K562 (cell line): ENCODE measurements around the gene RYR3. TPM values are rescaled to one million over a fixed set of nuclear protein-coding genes. Genes with fewer than 3 reads are reported as not detected.

Experiments
- ATAC-seq: fragments of 200-7000 bp; cut with Tn5 transposase; 3 replicates; pipeline ENCODE4 v1.9.1; 2020; ENCODE audit warnings: moderate library complexity
- BruUV-seq: library from RNA; stranded (reverse); fragments of 400-500 nt; replicated peaks from 2 replicates; lab custom pipeline; 2021; lab: Mats Ljungman, UMichigan
- CTCF ChIA-PET: fragments of 300-600 bp; formaldehyde crosslinking; extraction: SDS; loops from one replicate; lab custom pipeline; 2021; ENCODE audit warnings: low intra/inter-chr PET ratio; lab: Yijun Ruan, JAX
- POLR2A ChIA-PET: fragments of 300-600, 350-650 bp; sonication (Branson Sonifier 250); formaldehyde crosslinking; extraction: SDS; loops from one replicate; lab custom pipeline; 2021; ENCODE audit warnings: antibody characterized with exemption, inconsistent platforms; lab: Yijun Ruan, JAX
- DNase-seq, 4 experiments: peaks; one replicate each; pipeline versions ENCODE4 v3.0.0 to v3.0.0-alpha.2; 2011 to 2018; ENCODE audit warnings: low spot score in 3 of 4, mixed read lengths in 3 of 4; ENCODE audit errors: extremely low read depth in 1 of 4
- FAIRE-seq: peaks from 2 replicates; lab custom pipeline; 2011; peaks lifted over from hg19 to GRCh38; lab: Jason Lieb, UNC
- H2AFZ ChIP-seq: 2 replicates; pipeline ENCODE4 v1.6.0; 2011; ENCODE audit warnings: low read depth, low read length, control low read depth, inconsistent platforms
- H3K27ac ChIP-seq: fragments of 200-600 bp; 3 replicates; pipeline ENCODE4 v1.8.0; 2011; ENCODE audit warnings: low read depth, mild to moderate bottlenecking, control low read depth, inconsistent platforms, low read length, moderate library complexity, mixed read lengths; ENCODE audit errors: extremely low read depth
- H3K27me3 ChIP-seq, 2 experiments: fragments of 300-600 bp in 1 of 2; 2 replicates in 1 of 2; 3 replicates in 1 of 2; pipeline versions ENCODE4 v1.6.0 to v1.8.0; 2011; ENCODE audit warnings: inconsistent platforms in 2 of 2, low read length in 2 of 2, mild to moderate bottlenecking in 1 of 2, mixed read lengths in 1 of 2, moderate library complexity in 1 of 2; ENCODE audit not compliant: control insufficient read depth in 2 of 2, insufficient read depth in 2 of 2
- H3K36me3 ChIP-seq: fragments of 300-600 bp; 3 replicates; pipeline ENCODE4 v1.8.0; 2011; ENCODE audit warnings: mild to moderate bottlenecking, low read length, inconsistent platforms; ENCODE audit not compliant: control insufficient read depth, insufficient read depth
- H3K4me1 ChIP-seq, 2 experiments: fragments of 200-600 bp in 1 of 2; replicated peaks in 1 of 2; 2 replicates in 1 of 2; 3 replicates in 1 of 2; pipeline versions ENCODE4 v1.5.1 to v1.8.0; 2011; ENCODE audit warnings: inconsistent platforms in 2 of 2, low read length in 2 of 2, mild to moderate bottlenecking in 1 of 2, mixed read lengths in 1 of 2, moderate library complexity in 1 of 2; ENCODE audit not compliant: control insufficient read depth in 2 of 2, insufficient read depth in 2 of 2
- H3K4me2 ChIP-seq: 2 replicates; pipeline ENCODE4 v1.6.1; 2011; ENCODE audit warnings: low read length, control low read depth, inconsistent platforms, mixed read lengths; ENCODE audit not compliant: insufficient read depth
- H3K4me3 ChIP-seq: fragments of 200-600 bp; sonication (generic), shearing (Covaris generic); 2 replicates; pipeline ENCODE4 v1.5.1; 2016; ENCODE audit warnings: control low read depth, inconsistent platforms
- H3K79me2 ChIP-seq: fragments of 200-600 bp; 3 replicates; pipeline ENCODE4 v1.8.0; 2011; ENCODE audit warnings: low read length, inconsistent platforms; ENCODE audit not compliant: control insufficient read depth, insufficient read depth
- H3K9ac ChIP-seq, 2 experiments: 2 replicates each; pipeline versions ENCODE4 v1.6.0 to v1.6.1; 2011; ENCODE audit warnings: low read depth in 2 of 2, low read length in 2 of 2, control low read depth in 1 of 2, inconsistent platforms in 1 of 2, mild to moderate bottlenecking in 1 of 2, mixed read lengths in 1 of 2; ENCODE audit not compliant: insufficient read depth in 1 of 2
- H3K9me1 ChIP-seq: one replicate; pipeline ENCODE4 v1.6.0; 2011; ENCODE audit warnings: inconsistent platforms, mild to moderate bottlenecking, low read length, moderate library complexity; ENCODE audit not compliant: control insufficient read depth, insufficient read depth
- H3K9me3 ChIP-seq: replicated peaks from 2 replicates; pipeline ENCODE4 v1.5.1; 2011; ENCODE audit warnings: low read depth, low read length, inconsistent platforms; ENCODE audit not compliant: control insufficient read depth, insufficient read depth
- H4K20me1 ChIP-seq: replicated peaks from 2 replicates; pipeline ENCODE4 v1.6.1; 2011; ENCODE audit warnings: low read length, inconsistent platforms, mixed read lengths; ENCODE audit not compliant: control insufficient read depth, insufficient read depth
- BACH1 ChIP-seq: fragments of 200-800 bp; sonication (Bioruptor generic); IDR thresholded peaks from 2 replicates; pipeline ENCODE4 v1.6.1; 2016; ENCODE audit warnings: missing genetic modification characterization, missing compliant biosample characterization
- BMI1 ChIP-seq: fragments of 150-350 bp; IDR thresholded peaks from 2 replicates; pipeline ENCODE4 v1.6.1; 2014; ENCODE audit warnings: low read length
- CBX5 ChIP-seq: IDR thresholded peaks from 2 replicates; pipeline ENCODE4 v1.6.1; 2014; ENCODE audit warnings: low read depth, borderline replicate concordance
- COPS2 ChIP-seq: fragments of 450-650 bp; conservative IDR thresholded peaks from 2 replicates; pipeline ENCODE4 v1.6.1; 2016; ENCODE audit warnings: mild to moderate bottlenecking, moderate library complexity
- HMG20B ChIP-seq: fragments of 250-450 bp; sonication (Bioruptor Pico); IDR thresholded peaks from 2 replicates; pipeline ENCODE4 v1.5.0; 2021; ENCODE audit warnings: mild to moderate bottlenecking
- KDM1A ChIP-seq, 2 experiments: fragments of 450-650 bp; IDR thresholded peaks; 2 replicates each; pipeline ENCODE4 v1.6.1; 2016; ENCODE audit warnings: mild to moderate bottlenecking in 2 of 2
- KLF6 ChIP-seq: fragments of 250-450 bp; sonication (Bioruptor Pico); IDR thresholded peaks from 2 replicates; pipeline ENCODE4 v1.4.0; 2020; ENCODE audit warnings: mild to moderate bottlenecking, moderate library complexity, borderline replicate concordance
- MLX ChIP-seq, 2 experiments: fragments of 450-650 bp in 1 of 2; sonication (generic) in 1 of 2; formaldehyde crosslinking; conservative IDR thresholded peaks; 2 replicates each; pipeline versions ENCODE4 v1.4.0 to v1.8.1; 2020 to 2022; ENCODE audit warnings: mild to moderate bottlenecking in 1 of 2, missing genetic modification reagents in 1 of 2
- MTA2 ChIP-seq: fragments of 450-650 bp; IDR thresholded peaks from 2 replicates; pipeline ENCODE4 v1.6.1; 2016; ENCODE audit warnings: low read depth
- MXI1 ChIP-seq: IDR thresholded peaks from 2 replicates; pipeline ENCODE4 v1.6.1; 2011; ENCODE audit warnings: low read depth, mild to moderate bottlenecking, improper control_type of control experiment, low read length
- PCBP1 ChIP-seq: fragments of 200-400 bp; formaldehyde crosslinking; IDR thresholded peaks from 2 replicates; pipeline ENCODE4 v1.6.1; 2018; ENCODE audit warnings: mild to moderate bottlenecking, low read depth, low read length; ENCODE audit not compliant: poor library complexity, severe bottlenecking
- PCBP2 ChIP-seq: fragments of 200-400 bp; formaldehyde crosslinking; IDR thresholded peaks from 2 replicates; pipeline ENCODE4 v1.6.1; 2018; ENCODE audit warnings: low read length, low read depth, mild to moderate bottlenecking, moderate library complexity; ENCODE audit not compliant: poor library complexity, severe bottlenecking
- POLR3G ChIP-seq: IDR thresholded peaks from 2 replicates; pipeline ENCODE4 v1.6.1; 2011; ENCODE audit not compliant: insufficient read length, insufficient replicate concordance; ENCODE audit errors: extremely low read depth
- RBFOX2 ChIP-seq: fragments of 200-400 bp; formaldehyde crosslinking; IDR thresholded peaks from 2 replicates; pipeline ENCODE4 v1.6.1; 2017; ENCODE audit warnings: low read depth, mild to moderate bottlenecking, low read length, moderate library complexity
- RNF219 ChIP-seq: fragments of 250-450 bp; sonication (Bioruptor Pico); IDR thresholded peaks from 2 replicates; pipeline ENCODE4 v1.5.0; 2022; ENCODE audit warnings: mild to moderate bottlenecking
- TFAM ChIP-seq: fragments of 250-450 bp; sonication (Bioruptor Pico); conservative IDR thresholded peaks from 2 replicates; pipeline ENCODE4 v1.5.0; 2021; ENCODE audit warnings: mild to moderate bottlenecking, moderate library complexity
- TSHZ1 ChIP-seq: fragments of 250-450 bp; sonication (Bioruptor Pico); IDR thresholded peaks from 2 replicates; pipeline ENCODE4 v1.4.0; 2020; ENCODE audit warnings: mild to moderate bottlenecking, moderate library complexity
- XRCC4 ChIP-seq: IDR thresholded peaks from one replicate; pipeline ENCODE4 v1.6.1; 2011; ENCODE audit not compliant: insufficient read depth, insufficient read length; ENCODE audit errors: extremely low read depth
- ZNF143 ChIP-seq: sonication (generic); formaldehyde crosslinking; IDR thresholded peaks from 2 replicates; pipeline ENCODE4 v1.9.0; 2022; ENCODE audit warnings: mild to moderate bottlenecking, missing genetic modification reagents
- WGBS: fragments of 100-300 bp; shearing (Covaris generic); methylation state at CpG from one replicate; pipeline ENCODE4 v1.1.6; 2016; ENCODE audit warnings: low coverage, mixed read lengths; ENCODE audit not compliant: insufficient coverage; ENCODE audit errors: missing lambda C conversion rate; 5-methylcytosine and 5-hydroxymethylcytosine counted together
- in situ Hi-C: fragments of 300-500 bp; cut with MboI; formaldehyde crosslinking; loops from 4 replicates; pipeline ENCODE4 v1.15.0; 2018; ENCODE audit warnings: inconsistent platforms, mixed read lengths
- intact Hi-C: fragments of 100-400 bp; cut with micrococcal nuclease; formaldehyde crosslinking; loops from 2 replicates; pipeline ENCODE4 v1.14.2; 2022
- polyA plus RNA-seq, 8 experiments: library from polyadenylated mRNA; depleted of rRNA in 4 of 8; stranded (reverse) in 5 of 8; unstranded in 3 of 8; fragments of >200 nt; fragmentation: Nextera tagmentation in 2 of 8; fragmentation: Illumina TruSeq in 1 of 8; extraction: Ambion mirVana in 2 of 8; extraction: Trizol in 1 of 8; gene quantifications; 2 replicates each; pipeline versions ENCODE4 v1.2.1 to v1.2.3, GENCODE V29; 2011 to 2014; ENCODE audit warnings: inconsistent platforms in 1 of 8, missing spikeins in 1 of 8
- total RNA-seq, 7 experiments: library from RNA; depleted of rRNA in 6 of 7; stranded (reverse); fragments of >200 nt in 6 of 7; fragmentation: Illumina TruSeq in 2 of 7; extraction: Trizol in 2 of 7; gene quantifications; 2 replicates each; pipeline versions ENCODE4 v1.2.1 to v1.2.3, GENCODE V29; 2011 to 2021; ENCODE audit warnings: low replicate concordance in 1 of 7

RYR3 gene
- total and polyA plus RNA-seq, 9 of the 15 experiments (the other 6 are each of a cell fraction or from before 2014, with no cell fraction given) = 0.04 TPM; not detected in 8

GRCh38 chr15:33639456-33639855 lies 328.7 kb downstream of the RYR3 start:
- TF ChIP-seq BMI1 (no peak), PCBP1 (no peak), POLR3G (no peak), ZNF143 (CRISPR knock-in tag) (no peak), RBFOX2 (no peak), TSHZ1 (no peak), HMG20B (CRISPR knock-in tag) (no peak), MTA2 (no peak), RNF219 (CRISPR knock-in tag) (no peak), TFAM (CRISPR knock-in tag) (no peak), CBX5 (no peak), KDM1A (IDR thresholded peaks at IDR 0.05) (no peak), BACH1 (tag) (no peak), MLX (CRISPR knock-in tag; conservative IDR thresholded peaks at IDR 0.05) (no peak), PCBP2 (no peak), KLF6 (no peak), XRCC4 (no peak), MXI1 (no peak), COPS2 (no peak)
- Histone ChIP-seq H3K9me1 (no peaks in the 10 kb centered on the region), H3K27me3 (peaks cover 0 to 9% of the 10 kb centered on the region in 2 experiments; a peak in 3 of 5 replicates), H3K4me2 (no peak overlapping the region), H3K27ac (no peak overlapping the region), H3K9ac (no peak overlapping the region), H3K36me3 (no peaks in the 10 kb centered on the region), H3K4me3 (no peak overlapping the region), H3K4me1 (no peaks in the 10 kb centered on the region), H3K79me2 (no peaks in the 10 kb centered on the region), H3K9me3 (no peaks in the 10 kb centered on the region), H4K20me1 (no peaks in the 10 kb centered on the region), H2AFZ (no peak overlapping the region)
- FAIRE-seq (no peak), ATAC-seq (no peak), DNase-seq (no peak)
- CTCF ChIA-PET = no interaction called here
- POLR2A ChIA-PET = no interaction called here
- in situ Hi-C loops = no loop called here
- 0% methylated on average over 4 of the region's 4 CpGs for WGBS
- no TSS peak for BruUV-seq
- intact Hi-C loops = no loop called here
